Measurements from ENCODE around the gene BIRC6. TPM values are rescaled to one million over a fixed set of nuclear protein-coding genes. Genes with fewer than 3 reads are reported as not detected.

The BIRC6 gene
- polyA plus RNA-seq, 3 donors, result 11.5 to 32.6 (median 12.9) TPM

GRCh38 chr2:32423536-32423935 lies 66.7 kb downstream of the BIRC6 start:
- no peaks in the 10 kb centered on the region for H3K27me3 Mint-ChIP-seq (ENCODE audit: low read depth in 3 of 3)
- H3K27ac Mint-ChIP-seq, result peak overlapping the region in 1 of 7 donors; percentile 10

GRCh38 chr2:32424739-32425138 lies 67.9 kb downstream of the BIRC6 start:
- Mint-ChIP-seq H3K4me3 (no peak overlapping the region), H3K36me3 (peaks cover 19 to 41% of the 10 kb centered on the region in 2 donors), H3K27ac (peak overlapping the region in 1 of 7 donors; percentile 13), H3K9me3 (no peaks in the 10 kb centered on the region), H3K4me1 (peaks cover 2% of the 10 kb centered on the region), H3K27me3 (ENCODE audit: low read depth in 3 of 3) (no peaks in the 10 kb centered on the region)
- Histone ChIP-seq H3K36me3 (replicated peaks in 1 of 2; ENCODE audit: control insufficient read depth in 1 of 2, insufficient read depth in 2 of 2, low read length in 2 of 2) (peaks cover 14 to 34% of the 10 kb centered on the region in 2 donors), H3K4me2 (replicated peaks; ENCODE audit: extremely low read depth, low read length, poor library complexity, severe bottlenecking) (no peak overlapping the region), H3K4me1 (ENCODE audit: control insufficient read depth in 1 of 2, insufficient read depth in 2 of 2, low read length in 2 of 2) (no peaks in the 10 kb centered on the region), H4K20me1 (ENCODE audit: insufficient read depth, low read length) (peaks cover 98% of the 10 kb centered on the region), H3K9me3 (replicated peaks in 1 of 2; ENCODE audit: control insufficient read depth in 1 of 2, insufficient read depth in 1 of 2, low read length in 2 of 2) (no peaks in the 10 kb centered on the region), H3K27me3 (ENCODE audit: control insufficient read depth in 2 of 2, insufficient read depth in 2 of 2, low read length in 2 of 2) (no peaks in the 10 kb centered on the region), H3K9ac (ENCODE audit: insufficient read depth, low read length, poor library complexity, severe bottlenecking) (no peak overlapping the region), H3K79me2 (ENCODE audit: insufficient read depth, low read length) (peaks cover 98% of the 10 kb centered on the region), H3K4me3 (replicated peaks in 1 of 3; ENCODE audit: low read depth in 2 of 3, low read length in 3 of 3) (no peak overlapping the region), H3K27ac (ENCODE audit: low read depth in 1 of 2, low read length in 2 of 2) (no peak overlapping the region), H2AFZ (ENCODE audit: insufficient read depth, low read depth, low read length, poor library complexity, severe bottlenecking) (no peak overlapping the region)
- no peak for TF ChIP-seq CTCF (IDR thresholded peaks at IDR 0.05)
- intact Hi-C loops (cut with micrococcal nuclease), result no loop called here
- no peak for DNase-seq
- no CpG with 5 or more reads among the region's 5 CpGs for WGBS (ENCODE audit: insufficient coverage)

More at GRCh38 chr2:32423536-32423935, 66.7 kb downstream of the BIRC6 start:
- no peak for TF ChIP-seq CTCF (IDR thresholded peaks at IDR 0.05)
- H3K9me3 Mint-ChIP-seq, result no peaks in the 10 kb centered on the region
- H3K4me3 ChIP-seq (replicated peaks in 1 of 3; ENCODE audit: low read depth in 2 of 3, low read length in 3 of 3), result no peak overlapping the region
- H2AFZ ChIP-seq (ENCODE audit: insufficient read depth, low read depth, low read length, poor library complexity, severe bottlenecking), result no peak overlapping the region
- no peaks in the 10 kb centered on the region for H3K9me3 ChIP-seq (replicated peaks in 1 of 2; ENCODE audit: control insufficient read depth in 1 of 2, insufficient read depth in 1 of 2, low read length in 2 of 2)
- H3K79me2 ChIP-seq (ENCODE audit: insufficient read depth, low read length), result peaks cover 98% of the 10 kb centered on the region
- no peak overlapping the region for H3K4me2 ChIP-seq (replicated peaks; ENCODE audit: extremely low read depth, low read length, poor library complexity, severe bottlenecking)
- peaks cover 2% of the 10 kb centered on the region for H3K4me1 Mint-ChIP-seq
- H3K27ac ChIP-seq (ENCODE audit: low read depth in 1 of 2, low read length in 2 of 2), result no peak overlapping the region
- no peaks in the 10 kb centered on the region for H3K27me3 ChIP-seq (ENCODE audit: control insufficient read depth in 2 of 2, insufficient read depth in 2 of 2, low read length in 2 of 2)
- intact Hi-C loops (cut with micrococcal nuclease), result no loop called here
- H4K20me1 ChIP-seq (ENCODE audit: insufficient read depth, low read length), result peaks cover 97% of the 10 kb centered on the region
- H3K9ac ChIP-seq (ENCODE audit: insufficient read depth, low read length, poor library complexity, severe bottlenecking), result no peak overlapping the region
- H3K4me1 ChIP-seq (ENCODE audit: control insufficient read depth in 1 of 2, insufficient read depth in 2 of 2, low read length in 2 of 2), result no peaks in the 10 kb centered on the region
- no peak for DNase-seq
- peaks cover 16 to 43% of the 10 kb centered on the region in 2 donors for H3K36me3 Mint-ChIP-seq
- no peak overlapping the region for H3K4me3 Mint-ChIP-seq
- peaks cover 11 to 29% of the 10 kb centered on the region in 2 donors for H3K36me3 ChIP-seq (replicated peaks in 1 of 2; ENCODE audit: control insufficient read depth in 1 of 2, insufficient read depth in 2 of 2, low read length in 2 of 2)
